Muscle of leg (tissue), 11 donors: ENCODE measurements around the gene SEMA5A. TPM values are rescaled to one million over a fixed set of nuclear protein-coding genes. Genes with fewer than 3 reads are reported as not detected.

Experiments
- DNase-seq: peaks from one replicate; pipeline ENCODE4 v3.0.0; 2013
- H3K27ac ChIP-seq: one replicate; pipeline ENCODE4 v1.5.1; 2013; ENCODE audit warnings: mild to moderate bottlenecking, low read length, control low read depth
- H3K27me3 ChIP-seq: one replicate; pipeline ENCODE4 v1.6.1; 2013; ENCODE audit warnings: low read length; ENCODE audit not compliant: control insufficient read depth, insufficient read depth
- H3K36me3 ChIP-seq: one replicate; pipeline ENCODE4 v1.6.1; 2013; ENCODE audit warnings: low read length; ENCODE audit not compliant: control insufficient read depth, insufficient read depth
- H3K4me1 ChIP-seq: one replicate; pipeline ENCODE4 v1.6.1; 2013; ENCODE audit warnings: low read length; ENCODE audit not compliant: control insufficient read depth, insufficient read depth
- H3K4me3 ChIP-seq: one replicate; pipeline ENCODE4 v1.5.1; 2013; ENCODE audit warnings: low read length, control low read depth
- H3K9me3 ChIP-seq: replicated peaks from 2 replicates; pipeline ENCODE4 v1.6.1; 2013; ENCODE audit warnings: low read depth, low read length; ENCODE audit not compliant: control insufficient read depth
- WGBS: methylation state at CpG from one replicate; pipeline ENCODE4 v1.1.5; 2013; ENCODE audit warnings: missing lambda C conversion rate; ENCODE audit not compliant: insufficient coverage; 5-methylcytosine and 5-hydroxymethylcytosine counted together
- polyA plus RNA-seq, 8 donors: library from polyadenylated mRNA; unstranded; fragments of 120-200 nt; gene quantifications; one replicate each; pipeline versions ENCODE4 v1.2.1 to v1.2.3, GENCODE V29; 2013; ENCODE audit warnings: inconsistent platforms in 1 of 8, low replicate concordance in 1 of 8; ENCODE audit not compliant: insufficient read length in 8 of 8, insufficient read depth in 1 of 8
- total RNA-seq: library from RNA; stranded (reverse); fragments of 120-200 nt; gene quantifications from one replicate; pipeline ENCODE4 v1.2.4, GENCODE V29; 2013

The SEMA5A gene
- total and polyA plus RNA-seq, 9 donors: 25.1 to 53.5 (median 37.3) TPM

- H3K4me1 ChIP-seq: no peaks in the 10 kb centered on the region
- no peaks in the 10 kb centered on the region for H3K27me3 ChIP-seq
- H3K36me3 ChIP-seq: peaks cover 5% of the 10 kb centered on the region
- H3K27ac ChIP-seq: no peak overlapping the region
- no peak overlapping the region for H3K4me3 ChIP-seq
- H3K9me3 ChIP-seq: peaks cover 2% of the 10 kb centered on the region
- DNase-seq: no peak
These were observed 369.2 kb downstream of the SEMA5A start for GRCh38 chr5:9176641-9177040.

- WGBS: no CpG with 5 or more reads among the region's 3 CpGs
- Histone ChIP-seq H3K36me3 (peaks cover 5% of the 10 kb centered on the region), H3K9me3 (peaks cover 2% of the 10 kb centered on the region), H3K4me1 (no peaks in the 10 kb centered on the region), H3K27ac (no peak overlapping the region), H3K4me3 (no peak overlapping the region), H3K27me3 (no peaks in the 10 kb centered on the region)
- DNase-seq: no peak
These were observed 371.4 kb downstream of the SEMA5A start for GRCh38 chr5:9174446-9174845.

DNA sequence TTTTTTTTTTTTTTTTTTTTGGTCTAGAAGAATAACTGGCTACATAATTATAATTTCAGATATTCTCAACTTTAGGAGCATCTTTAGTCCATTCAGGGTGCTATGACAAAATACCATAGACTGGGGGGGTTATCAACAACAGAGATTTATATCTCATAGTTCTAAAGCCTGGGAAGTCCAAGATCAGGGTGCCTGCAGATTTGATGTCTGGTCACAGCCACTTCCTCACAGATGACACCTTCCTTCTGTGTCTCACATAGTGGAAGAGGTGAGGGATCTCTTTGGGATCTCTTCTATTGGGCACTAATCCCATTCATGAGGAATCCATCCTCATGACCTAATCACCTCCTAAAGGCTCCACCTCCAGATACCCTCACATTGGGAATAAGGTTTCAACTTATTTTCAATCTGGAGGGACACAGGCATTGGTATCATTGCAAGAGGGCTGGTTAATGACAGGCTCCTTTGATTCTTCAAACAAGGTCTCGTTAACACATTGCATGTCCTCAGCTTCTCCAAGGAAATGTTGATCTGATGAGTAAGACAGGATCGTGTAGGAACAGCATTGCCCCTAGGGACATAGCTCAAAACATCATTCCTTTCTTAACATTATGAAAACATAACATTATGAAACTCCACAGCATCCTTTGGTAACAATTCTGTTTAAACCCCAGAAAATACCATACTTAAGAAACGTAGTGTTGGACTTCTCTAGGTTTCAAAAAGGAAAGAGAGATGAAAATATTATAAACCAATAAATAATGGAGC is 372.4 kb downstream of the SEMA5A start:
- WGBS: no CpG with 5 or more reads among the region's 3 CpGs
- Histone ChIP-seq H3K27me3 (no peaks in the 10 kb centered on the region), H3K4me1 (no peaks in the 10 kb centered on the region), H3K9me3 (peaks cover 2% of the 10 kb centered on the region), H3K27ac (no peak overlapping the region), H3K36me3 (peaks cover 5% of the 10 kb centered on the region), H3K4me3 (no peak overlapping the region)
- DNase-seq: no peak

- no peaks in the 10 kb centered on the region for H3K4me1 ChIP-seq
- H3K36me3 ChIP-seq: no peaks in the 10 kb centered on the region
- H3K27me3 ChIP-seq: no peaks in the 10 kb centered on the region
- H3K27ac ChIP-seq: no peak overlapping the region
- DNase-seq: no peak
- H3K9me3 ChIP-seq: no peaks in the 10 kb centered on the region
- H3K4me3 ChIP-seq: no peak overlapping the region
These were observed 375.8 kb downstream of the SEMA5A start for GRCh38 chr5:9170026-9170425.

GRCh38 chr5:9169557-9169902 is 376.3 kb downstream of the SEMA5A start:
- 44% methylated on average over 1 of the region's 1 CpG for WGBS
- Histone ChIP-seq H3K4me1 (no peaks in the 10 kb centered on the region), H3K27ac (no peak overlapping the region), H3K27me3 (no peaks in the 10 kb centered on the region), H3K36me3 (no peaks in the 10 kb centered on the region), H3K9me3 (no peaks in the 10 kb centered on the region), H3K4me3 (no peak overlapping the region)
- DNase-seq: no peak

DNA sequence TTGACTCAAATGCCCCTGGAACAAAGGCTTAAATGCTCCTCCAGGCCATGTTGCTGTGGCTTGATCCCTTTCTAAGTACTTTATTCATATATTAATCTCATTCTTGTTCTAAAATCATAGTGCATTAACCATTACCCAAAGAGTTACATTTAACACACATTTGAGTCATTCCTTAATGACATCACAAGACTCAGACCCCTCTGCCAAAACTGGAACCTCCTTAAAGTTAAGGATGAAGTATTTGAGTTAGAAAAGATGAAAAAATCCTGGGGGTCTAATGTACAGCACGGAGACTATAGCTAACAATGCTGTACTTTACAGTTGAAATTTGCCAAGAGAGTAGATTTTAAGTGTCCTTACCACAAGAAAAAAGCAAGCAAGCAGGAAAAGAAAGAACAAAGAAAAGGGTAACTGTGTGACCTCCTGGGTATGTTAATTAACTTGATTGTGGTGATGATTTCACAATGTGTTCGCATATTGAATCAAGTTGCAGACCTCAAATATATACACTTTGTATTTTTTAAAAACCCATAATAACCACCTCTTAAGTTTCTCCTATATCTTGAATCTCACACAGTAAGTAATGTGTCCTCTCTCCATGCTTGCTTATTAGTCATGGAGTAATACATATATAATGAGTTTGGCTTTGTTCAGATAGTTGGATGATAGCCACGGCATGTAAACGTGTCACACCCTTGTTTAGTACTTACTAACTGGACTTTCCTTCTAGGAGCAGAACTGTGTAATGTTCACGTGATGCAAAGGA is 376.9 kb downstream of the SEMA5A start:
- 70% methylated on average over 3 of the region's 5 CpGs for WGBS
- Histone ChIP-seq H3K4me1 (no peaks in the 10 kb centered on the region), H3K27ac (no peak overlapping the region), H3K36me3 (no peaks in the 10 kb centered on the region), H3K4me3 (no peak overlapping the region), H3K9me3 (no peaks in the 10 kb centered on the region), H3K27me3 (no peaks in the 10 kb centered on the region)
- DNase-seq: peak; percentile 19

DNA sequence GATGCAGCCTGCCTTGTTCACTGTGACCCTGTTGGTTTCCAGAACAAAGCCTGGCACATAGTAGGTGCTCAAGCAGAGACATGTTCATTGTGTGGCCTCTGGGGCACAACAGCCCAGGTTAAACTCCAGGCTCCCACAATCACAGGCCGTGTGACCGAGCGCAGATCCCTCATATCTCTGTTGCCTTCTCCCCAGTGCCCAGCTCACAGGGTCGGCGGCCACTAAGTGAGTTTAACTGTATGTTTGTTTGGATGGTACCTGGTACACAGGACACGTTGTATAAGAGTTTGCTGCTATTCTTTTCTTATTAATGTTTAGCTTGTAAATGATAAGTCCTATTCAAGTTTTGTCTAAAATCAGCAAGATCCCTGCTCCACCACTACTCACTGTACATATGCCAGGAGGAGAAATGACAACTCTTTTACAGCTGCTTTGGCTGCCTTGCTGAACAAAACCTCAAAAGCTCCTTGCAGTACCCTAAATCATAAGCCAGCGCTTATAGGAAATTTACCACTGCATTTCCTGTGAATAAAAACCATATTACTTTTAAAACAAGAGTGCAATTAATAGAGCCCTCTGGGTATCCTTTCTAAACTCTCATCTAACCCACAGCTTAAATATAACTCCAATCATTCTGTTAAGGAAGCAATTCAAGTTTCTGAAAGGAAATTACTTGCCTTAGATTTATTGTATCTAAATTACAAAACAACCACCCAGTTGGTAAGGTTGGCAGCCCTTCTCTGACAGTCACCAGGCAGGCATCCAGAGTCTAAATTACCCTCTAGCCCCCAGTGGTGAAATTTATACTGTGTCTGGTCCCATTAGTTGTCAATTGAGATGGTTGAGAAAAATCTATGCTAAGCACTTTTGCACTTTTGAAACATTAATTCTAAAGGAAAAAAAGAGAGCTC is 379.4 kb downstream of the SEMA5A start:
- no peaks in the 10 kb centered on the region for H3K9me3 ChIP-seq
- no CpG with 5 or more reads among the region's 7 CpGs for WGBS
- H3K27me3 ChIP-seq: no peaks in the 10 kb centered on the region
- peak; percentile 31 for DNase-seq
- H3K4me1 ChIP-seq: no peaks in the 10 kb centered on the region
- H3K36me3 ChIP-seq: no peaks in the 10 kb centered on the region
- H3K27ac ChIP-seq: no peak overlapping the region
- H3K4me3 ChIP-seq: no peak overlapping the region

GRCh38 chr5:9165546-9165945 is 380.3 kb downstream of the SEMA5A start:
- Histone ChIP-seq H3K36me3 (no peaks in the 10 kb centered on the region), H3K4me1 (no peaks in the 10 kb centered on the region), H3K4me3 (no peak overlapping the region), H3K27me3 (no peaks in the 10 kb centered on the region), H3K27ac (no peak overlapping the region), H3K9me3 (no peaks in the 10 kb centered on the region)
- WGBS: no CpG with 5 or more reads among the region's 6 CpGs
- no peak for DNase-seq

GRCh38 chr5:9160747-9161146 is 385.1 kb downstream of the SEMA5A start:
- WGBS: no CpG with 5 or more reads among the region's 1 CpG
- no peaks in the 10 kb centered on the region for H3K27me3 ChIP-seq
- no peaks in the 10 kb centered on the region for H3K9me3 ChIP-seq
- no peak for DNase-seq
- H3K4me3 ChIP-seq: no peak overlapping the region
- H3K36me3 ChIP-seq: no peaks in the 10 kb centered on the region
- peaks cover 4% of the 10 kb centered on the region for H3K4me1 ChIP-seq
- H3K27ac ChIP-seq: no peak overlapping the region

- WGBS: no CpG with 5 or more reads among the region's 2 CpGs
- Histone ChIP-seq H3K27ac (peak overlapping the region; percentile 35), H3K4me1 (peaks cover 4% of the 10 kb centered on the region), H3K27me3 (no peaks in the 10 kb centered on the region), H3K4me3 (no peak overlapping the region), H3K9me3 (no peaks in the 10 kb centered on the region), H3K36me3 (peaks cover 7% of the 10 kb centered on the region)
- peak; percentile 52 for DNase-seq
These were observed 388.1 kb downstream of the SEMA5A start for GRCh38 chr5:9157811-9158210.
